ENCODE results near the gene ARHGAP24.

Gene ARHGAP24

DNA sequence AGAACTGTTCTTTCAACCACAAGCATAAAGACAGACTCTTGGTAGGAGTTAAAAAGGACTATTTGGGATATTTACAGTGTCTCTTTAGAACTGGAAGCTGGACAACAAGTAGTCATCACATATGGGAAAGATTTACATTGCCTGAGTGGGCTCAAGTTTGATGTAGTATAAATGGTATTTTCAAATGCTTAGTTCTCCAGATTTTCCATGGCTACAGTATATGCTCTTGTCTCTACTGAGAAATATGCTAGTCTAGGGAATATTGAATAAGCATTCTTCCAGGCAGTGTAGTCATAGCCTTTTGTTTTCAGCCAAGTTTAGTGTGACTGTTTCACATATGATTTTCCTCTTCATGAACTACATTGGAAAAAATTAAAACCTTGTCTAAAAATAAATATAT, 315.6 kb downstream of the ARHGAP24 start:
- ATAC-seq (ENCODE audit: low read depth) (no peak), DNase-seq (ENCODE audit: low spot score) (no peak)
- Histone ChIP-seq H3K27me3 (ENCODE audit: insufficient read depth, poor library complexity, severe bottlenecking) (no peaks in the 10 kb centered on the region), H3K4me3 (ENCODE audit: severe bottlenecking) (no peak overlapping the region), H3K27ac (ENCODE audit: poor library complexity, severe bottlenecking) (no peak overlapping the region), H3K36me3 (ENCODE audit: low read depth) (no peaks in the 10 kb centered on the region), H3K4me1 (ENCODE audit: insufficient read depth, poor library complexity, severe bottlenecking) (peaks cover 15% of the 10 kb centered on the region), H3K9me3 (ENCODE audit: severe bottlenecking) (no peaks in the 10 kb centered on the region)
- TF ChIP-seq, protein P1, sequence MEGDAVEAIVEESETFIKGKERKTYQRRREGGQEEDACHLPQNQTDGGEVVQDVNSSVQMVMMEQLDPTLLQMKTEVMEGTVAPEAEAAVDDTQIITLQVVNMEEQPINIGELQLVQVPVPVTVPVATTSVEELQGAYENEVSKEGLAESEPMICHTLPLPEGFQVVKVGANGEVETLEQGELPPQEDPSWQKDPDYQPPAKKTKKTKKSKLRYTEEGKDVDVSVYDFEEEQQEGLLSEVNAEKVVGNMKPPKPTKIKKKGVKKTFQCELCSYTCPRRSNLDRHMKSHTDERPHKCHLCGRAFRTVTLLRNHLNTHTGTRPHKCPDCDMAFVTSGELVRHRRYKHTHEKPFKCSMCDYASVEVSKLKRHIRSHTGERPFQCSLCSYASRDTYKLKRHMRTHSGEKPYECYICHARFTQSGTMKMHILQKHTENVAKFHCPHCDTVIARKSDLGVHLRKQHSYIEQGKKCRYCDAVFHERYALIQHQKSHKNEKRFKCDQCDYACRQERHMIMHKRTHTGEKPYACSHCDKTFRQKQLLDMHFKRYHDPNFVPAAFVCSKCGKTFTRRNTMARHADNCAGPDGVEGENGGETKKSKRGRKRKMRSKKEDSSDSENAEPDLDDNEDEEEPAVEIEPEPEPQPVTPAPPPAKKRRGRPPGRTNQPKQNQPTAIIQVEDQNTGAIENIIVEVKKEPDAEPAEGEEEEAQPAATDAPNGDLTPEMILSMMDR (IDR thresholded peaks at IDR 0.05; ENCODE audit: poor library complexity, severe bottlenecking): no peak

GRCh38 chr4:85792376-85793232, 317.7 kb downstream of the ARHGAP24 start:
- H3K36me3 ChIP-seq (ENCODE audit: low read depth): no peaks in the 10 kb centered on the region
- ATAC-seq (ENCODE audit: low read depth): no peak
- no peak for DNase-seq (ENCODE audit: low spot score)
- no peak overlapping the region for H3K4me3 ChIP-seq (ENCODE audit: severe bottlenecking)
- no peaks in the 10 kb centered on the region for H3K27me3 ChIP-seq (ENCODE audit: insufficient read depth, poor library complexity, severe bottlenecking)
- TF ChIP-seq, protein P1 (IDR thresholded peaks at IDR 0.05; ENCODE audit: poor library complexity, severe bottlenecking): no peak
- H3K27ac ChIP-seq (ENCODE audit: poor library complexity, severe bottlenecking): no peak overlapping the region
- H3K9me3 ChIP-seq (ENCODE audit: severe bottlenecking): no peaks in the 10 kb centered on the region
- H3K4me1 ChIP-seq (ENCODE audit: insufficient read depth, poor library complexity, severe bottlenecking): peaks cover 5% of the 10 kb centered on the region

GRCh38 chr4:85793233-85793585, 318.3 kb downstream of the ARHGAP24 start:
- no peaks in the 10 kb centered on the region; the same call in 1 of the 2 replicates for H3K36me3 ChIP-seq (ENCODE audit: low read depth)
- no peak overlapping the region for H3K27ac ChIP-seq (ENCODE audit: poor library complexity, severe bottlenecking)
- no peaks in the 10 kb centered on the region for H3K27me3 ChIP-seq (ENCODE audit: insufficient read depth, poor library complexity, severe bottlenecking)
- TF ChIP-seq, protein P1 (IDR thresholded peaks at IDR 0.05; ENCODE audit: poor library complexity, severe bottlenecking): no peak
- peaks cover 7% of the 10 kb centered on the region for H3K4me1 ChIP-seq (ENCODE audit: insufficient read depth, poor library complexity, severe bottlenecking)
- no peaks in the 10 kb centered on the region for H3K9me3 ChIP-seq (ENCODE audit: severe bottlenecking)
- no peak for DNase-seq (ENCODE audit: low spot score)
- H3K4me3 ChIP-seq (ENCODE audit: severe bottlenecking): no peak overlapping the region
- no peak for ATAC-seq (ENCODE audit: low read depth)

- Histone ChIP-seq H3K27me3 (ENCODE audit: insufficient read depth, poor library complexity, severe bottlenecking) (no peaks in the 10 kb centered on the region), H3K4me1 (ENCODE audit: insufficient read depth, poor library complexity, severe bottlenecking) (peaks cover 7% of the 10 kb centered on the region), H3K4me3 (ENCODE audit: severe bottlenecking) (no peak overlapping the region), H3K36me3 (ENCODE audit: low read depth) (no peaks in the 10 kb centered on the region; the same call in 1 of the 2 replicates), H3K9me3 (ENCODE audit: severe bottlenecking) (no peaks in the 10 kb centered on the region), H3K27ac (ENCODE audit: poor library complexity, severe bottlenecking) (no peak overlapping the region)
- TF ChIP-seq, protein P1 (IDR thresholded peaks at IDR 0.05; ENCODE audit: poor library complexity, severe bottlenecking): no peak
- ATAC-seq (ENCODE audit: low read depth): no peak
- no peak for DNase-seq (ENCODE audit: low spot score)
Measured at GRCh38 chr4:85798012-85798770, 323.2 kb downstream of the ARHGAP24 start.
